DND-41 (cell line): Measurements from ENCODE around the gene NXN.

Source experiments
- CTCF ChIP-seq: IDR thresholded peaks from 2 replicates; pipeline ENCODE4 v1.5.1; 2012; ENCODE audit warnings: borderline replicate concordance, low read length, moderate library complexity, mild to moderate bottlenecking; ENCODE audit not compliant: poor library complexity, severe bottlenecking; ENCODE audit errors: extremely low read depth
- EZH2 ChIP-seq: IDR thresholded peaks from 3 replicates; pipeline ENCODE4 v1.6.1; 2012; ENCODE audit warnings: borderline replicate concordance, low read depth, mild to moderate bottlenecking, moderate library complexity, low read length, inconsistent platforms; ENCODE audit not compliant: severe bottlenecking

DNA sequence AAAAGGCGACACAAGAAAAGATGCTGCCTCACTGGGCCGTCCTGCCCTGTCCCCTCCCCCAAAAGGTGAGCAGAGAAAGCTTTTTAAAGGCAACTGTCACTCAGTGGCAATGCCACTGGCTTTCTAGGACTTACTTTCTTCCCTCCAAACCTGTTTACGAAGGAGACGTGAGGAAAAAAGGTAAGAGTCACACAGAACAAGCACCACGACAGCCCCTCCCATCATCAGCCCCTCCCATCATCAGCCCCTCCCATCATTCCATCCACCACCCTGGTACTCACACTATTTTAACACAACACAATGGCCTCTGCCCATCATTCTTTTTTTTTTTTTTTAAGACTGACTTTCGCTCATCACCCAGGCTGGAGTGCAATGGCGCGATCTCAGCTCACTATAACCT lies 77.1 kb downstream of the NXN start:
- TF ChIP-seq CTCF (no peak), EZH2 (no peak)
